AG10803 (cell line): ENCODE results near the gene PHKA2.
A peak's percentile ranks its signal among the peaks of the same experiment; 100 is the strongest.
"Not testable (repeated sequence)": the region's sequence is repeated elsewhere in the genome, so short reads cannot be mapped to it uniquely, and the experiment has no call there.

ENCODE experiments used
- DNase-seq: peaks from one replicate; pipeline ENCODE4 v3.0.0; 2010; ENCODE audit warnings: low read depth
- H3K4me3 ChIP-seq: 2 replicates; pipeline ENCODE4 v1.5.1; 2011; ENCODE audit warnings: mild to moderate bottlenecking, low read length, control low read depth
- CTCF ChIP-seq: conservative IDR thresholded peaks from 2 replicates; pipeline ENCODE4 v1.5.1; 2011; ENCODE audit warnings: mild to moderate bottlenecking, low read length, control low read depth, inconsistent platforms

PHKA2 gene

GRCh38 chrX:18995221-18995620, 11.3 kb upstream of the PHKA2 start:
- H3K4me3 ChIP-seq, result no peak overlapping the region
- TF ChIP-seq CTCF, result no peak
- DNase-seq, result peak; percentile 63

- TF ChIP-seq CTCF, result no peak
- DNase-seq, result peak; percentile 86
- H3K4me3 ChIP-seq, result no peak overlapping the region
Observed at GRCh38 chrX:18994713-18995112, 10.8 kb upstream of the PHKA2 start.

- DNase-seq, result no peak
- no peak for TF ChIP-seq CTCF
- H3K4me3 ChIP-seq, result no peak overlapping the region
Observed at GRCh38 chrX:18992829-18993228, 8.9 kb upstream of the PHKA2 start.

- TF ChIP-seq CTCF, result no peak
- no peak for DNase-seq
- peak overlapping the region; percentile 67 for H3K4me3 ChIP-seq
Observed at GRCh38 chrX:18985186-18985435, 1.2 kb upstream of the PHKA2 start.

GRCh38 chrX:18984381-18985185, 669 bp upstream of the PHKA2 start:
- peak overlapping the region; percentile 67 for H3K4me3 ChIP-seq
- DNase-seq, result peak; percentile 65
- peak; percentile 40 for TF ChIP-seq CTCF

- no peak overlapping the region for H3K4me3 ChIP-seq
- DNase-seq, result no peak
- no peak for TF ChIP-seq CTCF
Observed at GRCh38 chrX:18981124-18981807, 2.6 kb downstream of the PHKA2 start.

- DNase-seq, H3K4me3 ChIP-seq: not testable (repeated sequence)
Observed at GRCh38 chrX:18980262-18980661, 3.7 kb downstream of the PHKA2 start.
